ENCODE measurements around the gene NELFA. TPM values are rescaled to one million over a fixed set of nuclear protein-coding genes. Genes with fewer than 3 reads are reported as not detected.

Gene NELFA
- total RNA-seq, 3 donors from 2014 or later (not counting 1 experiment from before 2014, with no cell fraction given): 38.7 to 47.6 (median 46.0) TPM

DNA sequence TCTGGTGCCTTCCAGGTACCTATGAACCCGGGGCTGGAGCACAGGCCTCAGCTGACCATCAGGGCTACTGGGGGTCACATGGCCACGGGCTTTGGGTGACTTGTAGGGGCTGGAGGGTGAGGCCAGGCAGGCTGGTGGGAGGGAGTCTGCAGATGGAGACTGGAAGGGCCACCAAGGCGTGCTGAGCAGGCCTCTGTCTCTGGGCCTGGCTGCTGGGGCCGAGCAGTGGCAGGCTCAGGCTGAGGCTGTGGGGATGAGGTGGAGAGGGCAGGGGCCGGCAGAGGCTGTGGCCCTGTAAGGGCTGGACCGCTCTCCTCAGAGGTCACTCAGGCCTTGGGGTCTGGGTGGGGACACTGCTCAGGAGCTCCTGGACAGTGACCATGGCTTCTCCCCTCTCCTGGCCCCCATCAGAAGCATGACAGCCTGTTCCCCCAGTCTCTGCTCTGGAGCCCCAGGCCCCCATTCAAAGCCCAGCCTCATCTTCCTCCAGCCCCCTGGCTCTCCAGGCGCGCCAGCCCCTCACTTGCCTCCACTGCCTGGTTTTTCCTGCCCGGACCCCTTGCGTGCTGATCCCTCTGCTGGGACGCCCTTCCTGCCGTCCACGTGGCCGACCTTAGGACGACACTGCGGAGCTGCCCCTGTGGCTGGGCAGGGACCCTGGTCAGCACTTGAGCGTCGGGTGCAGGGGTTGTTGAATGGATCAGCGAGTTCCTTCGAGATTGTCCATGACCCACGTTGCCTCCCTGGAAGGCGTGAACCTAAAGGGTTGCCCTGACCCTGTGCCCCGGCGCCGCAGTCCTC, 39.2 kb upstream of the NELFA start:
- DNase-seq (no peak), ATAC-seq (no peak)
- no peak overlapping the region for H3K27ac ChIP-seq (ENCODE audit: low read length)
- peaks cover 3% of the 10 kb centered on the region for H3K27me3 ChIP-seq (ENCODE audit: control insufficient read depth, insufficient read depth, low read length)
- no peaks in the 10 kb centered on the region for H3K9me3 ChIP-seq (ENCODE audit: control insufficient read depth, insufficient read depth, low read length)
- no peak overlapping the region for H3K27ac Mint-ChIP-seq
- no peaks in the 10 kb centered on the region for H3K4me1 ChIP-seq (ENCODE audit: control insufficient read depth, insufficient read depth, low read length)
- H3K4me1 Mint-ChIP-seq: no peaks in the 10 kb centered on the region
- H3K4me3 Mint-ChIP-seq: no peak overlapping the region
- no peaks in the 10 kb centered on the region for H3K36me3 ChIP-seq (ENCODE audit: control insufficient read depth, insufficient read depth, low read length)
- H3K9me3 Mint-ChIP-seq: no peaks in the 10 kb centered on the region
- H3K4me3 ChIP-seq (ENCODE audit: low read length): no peak overlapping the region
- no peaks in the 10 kb centered on the region for H3K36me3 Mint-ChIP-seq
- TF ChIP-seq, protein P1, sequence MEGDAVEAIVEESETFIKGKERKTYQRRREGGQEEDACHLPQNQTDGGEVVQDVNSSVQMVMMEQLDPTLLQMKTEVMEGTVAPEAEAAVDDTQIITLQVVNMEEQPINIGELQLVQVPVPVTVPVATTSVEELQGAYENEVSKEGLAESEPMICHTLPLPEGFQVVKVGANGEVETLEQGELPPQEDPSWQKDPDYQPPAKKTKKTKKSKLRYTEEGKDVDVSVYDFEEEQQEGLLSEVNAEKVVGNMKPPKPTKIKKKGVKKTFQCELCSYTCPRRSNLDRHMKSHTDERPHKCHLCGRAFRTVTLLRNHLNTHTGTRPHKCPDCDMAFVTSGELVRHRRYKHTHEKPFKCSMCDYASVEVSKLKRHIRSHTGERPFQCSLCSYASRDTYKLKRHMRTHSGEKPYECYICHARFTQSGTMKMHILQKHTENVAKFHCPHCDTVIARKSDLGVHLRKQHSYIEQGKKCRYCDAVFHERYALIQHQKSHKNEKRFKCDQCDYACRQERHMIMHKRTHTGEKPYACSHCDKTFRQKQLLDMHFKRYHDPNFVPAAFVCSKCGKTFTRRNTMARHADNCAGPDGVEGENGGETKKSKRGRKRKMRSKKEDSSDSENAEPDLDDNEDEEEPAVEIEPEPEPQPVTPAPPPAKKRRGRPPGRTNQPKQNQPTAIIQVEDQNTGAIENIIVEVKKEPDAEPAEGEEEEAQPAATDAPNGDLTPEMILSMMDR (IDR thresholded peaks at IDR 0.05): no peak
- WGBS (ENCODE audit: insufficient coverage): 91% methylated on average over 25 of the region's 25 CpGs
- intact Hi-C loops (cut with micrococcal nuclease): no loop called here
- H3K27me3 Mint-ChIP-seq (ENCODE audit: low read depth in 2 of 2): peaks cover 24 to 26% of the 10 kb centered on the region in 2 donors

DNA sequence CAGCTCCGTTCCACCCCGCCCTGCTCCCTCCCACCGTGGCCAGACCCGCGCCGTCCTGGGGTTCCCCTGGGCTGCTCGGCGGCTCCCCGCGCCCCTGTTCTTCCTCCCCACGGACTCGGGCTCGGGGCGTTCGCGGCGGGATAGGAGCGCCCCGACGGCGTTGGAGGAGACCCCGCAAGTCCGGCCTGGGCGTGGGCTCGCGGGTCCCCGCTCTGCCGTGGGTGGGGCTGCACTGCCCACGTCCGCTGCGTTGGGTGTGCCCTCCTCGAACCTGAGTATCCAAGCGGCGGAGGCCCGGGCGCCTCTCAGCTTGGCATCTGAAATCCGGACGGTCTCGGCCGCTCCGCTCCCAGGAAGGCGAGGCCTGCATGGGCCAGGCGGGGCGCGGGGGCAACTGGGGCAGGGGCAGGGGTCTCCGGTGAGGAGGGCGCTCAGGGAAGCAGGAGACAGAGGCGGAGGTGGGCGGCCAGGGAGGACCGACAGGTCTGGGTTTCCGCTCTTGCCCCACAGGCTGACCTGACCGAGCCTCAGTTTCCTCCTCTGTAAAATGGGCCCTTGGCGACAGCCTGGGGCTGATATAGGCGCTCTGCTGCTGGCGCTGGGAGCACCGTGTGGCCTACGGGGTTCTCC, 38.4 kb upstream of the NELFA start:
- Histone ChIP-seq H3K4me3 (ENCODE audit: low read length) (no peak overlapping the region), H3K27me3 (ENCODE audit: control insufficient read depth, insufficient read depth, low read length) (no peaks in the 10 kb centered on the region), H3K27ac (ENCODE audit: low read length) (no peak overlapping the region), H3K36me3 (ENCODE audit: control insufficient read depth, insufficient read depth, low read length) (no peaks in the 10 kb centered on the region), H3K4me1 (ENCODE audit: control insufficient read depth, insufficient read depth, low read length) (peaks cover 6% of the 10 kb centered on the region), H3K9me3 (ENCODE audit: control insufficient read depth, insufficient read depth, low read length) (no peaks in the 10 kb centered on the region)
- Mint-ChIP-seq H3K9me3 (no peaks in the 10 kb centered on the region), H3K27ac (no peak overlapping the region), H3K4me3 (no peak overlapping the region), H3K36me3 (no peaks in the 10 kb centered on the region), H3K27me3 (ENCODE audit: low read depth in 2 of 2) (peaks cover 18 to 23% of the 10 kb centered on the region in 2 donors), H3K4me1 (no peaks in the 10 kb centered on the region)
- TF ChIP-seq, protein P1 (IDR thresholded peaks at IDR 0.05): no peak
- intact Hi-C loops (cut with micrococcal nuclease): no loop called here
- no peak for ATAC-seq
- WGBS (ENCODE audit: insufficient coverage): 41% methylated on average over 57 of the region's 57 CpGs
- no peak for DNase-seq

DNA sequence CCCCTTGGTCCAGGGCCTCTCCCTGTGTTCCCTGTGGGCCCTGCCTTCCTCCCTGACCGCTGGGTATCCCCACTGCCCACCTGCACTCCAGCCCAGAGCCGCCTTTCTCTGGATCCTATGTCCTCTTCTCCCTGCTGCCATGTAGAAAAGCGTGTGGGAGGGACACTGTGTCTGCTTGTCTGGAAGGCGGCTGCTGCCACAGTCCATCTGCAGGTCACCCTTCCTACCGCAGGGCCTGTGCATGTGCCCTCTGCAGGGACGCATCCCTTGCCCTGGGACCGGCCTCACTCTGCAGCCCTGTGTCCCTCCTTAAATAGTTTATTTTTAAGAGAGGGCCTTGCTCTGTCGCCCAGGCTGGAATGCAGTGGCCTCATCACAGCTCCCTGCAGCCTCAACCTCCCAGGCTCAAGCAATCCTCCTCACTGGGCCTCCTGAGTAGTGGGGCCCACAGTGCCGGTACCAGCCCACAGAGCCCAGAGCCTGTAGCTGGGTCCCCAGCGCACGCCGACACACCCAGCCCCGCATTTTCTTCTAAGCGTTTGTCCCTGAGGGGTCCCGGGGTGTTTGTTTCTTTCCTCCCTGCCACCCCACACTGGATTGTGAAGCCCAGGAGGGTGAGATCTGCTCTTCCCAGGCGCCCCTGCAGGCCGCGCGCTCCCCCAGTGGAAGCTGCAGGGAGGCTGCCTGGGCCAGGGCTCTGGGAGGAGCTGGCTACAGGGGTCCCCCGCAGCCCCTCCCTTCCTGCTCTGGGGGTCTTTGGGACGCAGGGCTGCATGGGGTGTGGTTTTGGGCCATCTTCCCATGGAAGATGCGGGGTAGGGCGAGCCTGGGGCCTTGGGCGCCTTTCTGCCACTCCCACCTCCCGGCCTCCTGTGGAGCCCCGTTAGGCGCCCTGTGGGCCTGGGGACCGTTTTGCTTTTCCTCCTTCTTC, 37.5 kb upstream of the NELFA start:
- Mint-ChIP-seq H3K4me1 (no peaks in the 10 kb centered on the region), H3K9me3 (no peaks in the 10 kb centered on the region), H3K4me3 (no peak overlapping the region), H3K27me3 (ENCODE audit: low read depth in 2 of 2) (peaks cover 14 to 22% of the 10 kb centered on the region in 2 donors), H3K36me3 (no peaks in the 10 kb centered on the region), H3K27ac (no peak overlapping the region)
- TF ChIP-seq, protein P1 (IDR thresholded peaks at IDR 0.05): no peak
- H3K27ac ChIP-seq (ENCODE audit: low read length): no peak overlapping the region
- peaks cover 3% of the 10 kb centered on the region for H3K27me3 ChIP-seq (ENCODE audit: control insufficient read depth, insufficient read depth, low read length)
- H3K4me3 ChIP-seq (ENCODE audit: low read length): no peak overlapping the region
- no peaks in the 10 kb centered on the region for H3K9me3 ChIP-seq (ENCODE audit: control insufficient read depth, insufficient read depth, low read length)
- ATAC-seq (no peak), DNase-seq (no peak)
- H3K4me1 ChIP-seq (ENCODE audit: control insufficient read depth, insufficient read depth, low read length): peaks cover 11% of the 10 kb centered on the region
- intact Hi-C loops (cut with micrococcal nuclease): no loop called here
- no peaks in the 10 kb centered on the region for H3K36me3 ChIP-seq (ENCODE audit: control insufficient read depth, insufficient read depth, low read length)
- 70% methylated on average over 28 of the region's 28 CpGs for WGBS (ENCODE audit: insufficient coverage)
